Stromal cell of bone marrow (primary cell): ENCODE measurements around the gene DERL2.
A peak's percentile ranks its signal among the peaks of the same experiment; 100 is the strongest.

ENCODE experiments used
- DNase-seq: peaks from one replicate; pipeline ENCODE4 v3.0.0-alpha.2; 2012; ENCODE audit warnings: low read depth

DERL2 gene

GRCh38 chr17:5485270-5486205 lies at the start of gene DERL2:
Gene DERL2 (minus strand): TSS chr17:5486178. CDS start chr17:5486161, 17 bp downstream.
- DNase-seq, result no peak

GRCh38 chr17:5535436-5535835 lies 49.5 kb upstream of the DERL2 start:
- DNase-seq, result no peak

- no peak for DNase-seq
Measured at GRCh38 chr17:5533486-5534315, 47.7 kb upstream of the DERL2 start.

- DNase-seq, result no peak
Measured at GRCh38 chr17:5532581-5532980, 46.6 kb upstream of the DERL2 start.

GRCh38 chr17:5531085-5531418 lies 45.1 kb upstream of the DERL2 start:
- DNase-seq, result no peak

- no peak for DNase-seq
Measured at GRCh38 chr17:5530265-5531084, 44.5 kb upstream of the DERL2 start.

- DNase-seq, result no peak
Measured at GRCh38 chr17:5527601-5528250, 41.7 kb upstream of the DERL2 start.

GRCh38 chr17:5526821-5527598 lies 41.0 kb upstream of the DERL2 start:
- DNase-seq, result peak; percentile 98

- no peak for DNase-seq
Measured at GRCh38 chr17:5523249-5523648, 37.3 kb upstream of the DERL2 start.

- no peak for DNase-seq
Measured at GRCh38 chr17:5522476-5522875, 36.5 kb upstream of the DERL2 start.

- peak; percentile 95 for DNase-seq
Measured at GRCh38 chr17:5516060-5516792, 30.2 kb upstream of the DERL2 start.

GRCh38 chr17:5514976-5515375 lies 29.0 kb upstream of the DERL2 start:
- no peak for DNase-seq

GRCh38 chr17:5513628-5514027 lies 27.6 kb upstream of the DERL2 start:
- no peak for DNase-seq

GRCh38 chr17:5511401-5512225 lies 25.6 kb upstream of the DERL2 start:
- no peak for DNase-seq

- DNase-seq, result no peak
Measured at GRCh38 chr17:5510771-5511170, 24.8 kb upstream of the DERL2 start.

- DNase-seq, result no peak
Measured at GRCh38 chr17:5509482-5509881, 23.5 kb upstream of the DERL2 start.

- peak; percentile 50 for DNase-seq
Measured at GRCh38 chr17:5508810-5509209, 22.8 kb upstream of the DERL2 start.

- no peak for DNase-seq
Measured at GRCh38 chr17:5506307-5506706, 20.3 kb upstream of the DERL2 start.

- no peak for DNase-seq
Measured at GRCh38 chr17:5502552-5502951, 16.6 kb upstream of the DERL2 start.
